A673 (cell line): ENCODE measurements around the gene TCP11. TPM values are rescaled to one million over a fixed set of nuclear protein-coding genes. Genes with fewer than 3 reads are reported as not detected.

ENCODE experiments used
- BruUV-seq: library from RNA; stranded (reverse); fragments of 400-500 nt; replicated peaks from 2 replicates; lab custom pipeline; 2021; lab: Mats Ljungman, UMichigan
- CTCF ChIA-PET: fragments of 300-600 bp; sonication (Branson Sonifier 250); formaldehyde crosslinking; loops from one replicate; lab custom pipeline; 2022; ENCODE audit warnings: antibody characterized with exemption; lab: Charles Lee
- POLR2A ChIA-PET: fragments of 300-600 bp; sonication (Branson Sonifier 250); formaldehyde crosslinking; loops from one replicate; lab custom pipeline; 2022; ENCODE audit warnings: antibody characterized with exemption; ENCODE audit not compliant: low non-redundant PET; lab: Charles Lee
- DNase-seq: peaks from one replicate; pipeline ENCODE4 v3.0.0-alpha.2; 2015; ENCODE audit warnings: low spot score
- H3K27ac ChIP-seq: fragments of 200-600 bp; sonication (generic); 2 replicates; pipeline ENCODE4 v1.5.1; 2016; ENCODE audit warnings: mixed run types, low read depth, mild to moderate bottlenecking, mixed read lengths, antibody characterized with exemption, low read length; ENCODE audit not compliant: poor library complexity, severe bottlenecking
- H3K27me3 ChIP-seq: fragments of 200-600 bp; sonication (generic); replicated peaks from 2 replicates; pipeline ENCODE4 v1.6.1; 2017; ENCODE audit warnings: mixed run types, low read depth, mild to moderate bottlenecking, mixed read lengths, antibody characterized with exemption, low read length; ENCODE audit not compliant: insufficient read depth, poor library complexity
- H3K36me3 ChIP-seq: fragments of 200-600 bp; sonication (generic); 2 replicates; pipeline ENCODE4 v1.6.1; 2016; ENCODE audit warnings: mixed run types, mild to moderate bottlenecking, mixed read lengths, antibody characterized with exemption, low read length; ENCODE audit not compliant: insufficient read depth, poor library complexity, severe bottlenecking
- H3K4me1 ChIP-seq: fragments of 200-600 bp; sonication (generic); 2 replicates; pipeline ENCODE4 v1.6.1; 2017; ENCODE audit warnings: mixed run types, mild to moderate bottlenecking, mixed read lengths, antibody characterized with exemption, low read length; ENCODE audit not compliant: insufficient read depth, poor library complexity, severe bottlenecking
- H3K4me3 ChIP-seq: fragments of 200-600 bp; sonication (generic); 2 replicates; pipeline ENCODE4 v1.5.1; 2016; ENCODE audit warnings: low read depth, mixed run types, mild to moderate bottlenecking, mixed read lengths, low read length; ENCODE audit not compliant: poor library complexity, severe bottlenecking
- H3K9me3 ChIP-seq: fragments of 200-600 bp; sonication (generic); 2 replicates; pipeline ENCODE4 v1.6.1; 2016; ENCODE audit warnings: mixed run types, low read depth, mild to moderate bottlenecking, mixed read lengths, antibody characterized with exemption, low read length; ENCODE audit not compliant: poor library complexity, severe bottlenecking
- CTCF ChIP-seq: fragments of 300-800, 200-600 bp; sonication (generic); conservative IDR thresholded peaks from 2 replicates; pipeline ENCODE4 v1.5.1; 2017; ENCODE audit warnings: low read depth, mild to moderate bottlenecking, antibody characterized with exemption, low read length, moderate library complexity, mixed read lengths
- EZH2 ChIP-seq: fragments of 200-600 bp; sonication (generic); IDR thresholded peaks from 2 replicates; pipeline ENCODE4 v1.6.1; 2017; ENCODE audit warnings: borderline replicate concordance, low read depth, mild to moderate bottlenecking, mixed read lengths, antibody characterized with exemption, low read length; ENCODE audit not compliant: poor library complexity, severe bottlenecking
- intact Hi-C: fragments of 100-400 bp; cut with micrococcal nuclease; formaldehyde crosslinking; loops from one replicate; pipeline ENCODE4 v1.10.0; 2022; ENCODE audit not compliant: unreplicated experiment
- total RNA-seq: library from RNA; stranded (reverse); gene quantifications from 2 replicates; pipeline ENCODE4 v1.2.3, GENCODE V29; 2021

Gene TCP11
- total RNA-seq, 1 experiment from 2014 or later, result not detected

GRCh38 chr6:35174088-35174434, 32.9 kb upstream of the TCP11 start:
- H3K4me1 ChIP-seq, result no peaks in the 10 kb centered on the region
- ChIA-PET CTCF (no interaction called here), POLR2A (no interaction called here)
- BruUV-seq, result no TSS peak
- no peaks in the 10 kb centered on the region for H3K36me3 ChIP-seq
- H3K27ac ChIP-seq, result no peak overlapping the region
- H3K9me3 ChIP-seq, result no peaks in the 10 kb centered on the region
- DNase-seq, result no peak
- intact Hi-C loops, result no loop called here
- TF ChIP-seq EZH2, result no peak
- no peak for TF ChIP-seq CTCF
- no peak overlapping the region for H3K4me3 ChIP-seq
- no peaks in the 10 kb centered on the region for H3K27me3 ChIP-seq

- DNase-seq, result no peak
- TF ChIP-seq EZH2 (no peak), CTCF (no peak)
- ChIA-PET CTCF (interaction anchor here (0.6 kb wide), 1 partner anchor 1624 kb away, joined by 4 read pairs; no protein-coding TSS in a partner anchor), POLR2A (interaction anchor here (0.6 kb wide), 1 partner anchor 1283 kb away, joined by 19 read pairs; no protein-coding TSS in a partner anchor)
- BruUV-seq, result no TSS peak
- Histone ChIP-seq H3K27ac (no peak overlapping the region), H3K4me3 (no peak overlapping the region), H3K4me1 (no peaks in the 10 kb centered on the region), H3K9me3 (no peaks in the 10 kb centered on the region), H3K27me3 (no peaks in the 10 kb centered on the region), H3K36me3 (no peaks in the 10 kb centered on the region)
- intact Hi-C loops, result no loop called here
Measured at GRCh38 chr6:35173427-35174087, 32.4 kb upstream of the TCP11 start.

GRCh38 chr6:35173044-35173426, 31.9 kb upstream of the TCP11 start:
- Histone ChIP-seq H3K27ac (no peak overlapping the region), H3K9me3 (no peaks in the 10 kb centered on the region), H3K4me1 (no peaks in the 10 kb centered on the region), H3K4me3 (no peak overlapping the region), H3K36me3 (no peaks in the 10 kb centered on the region), H3K27me3 (no peaks in the 10 kb centered on the region)
- TF ChIP-seq CTCF, result no peak
- TF ChIP-seq EZH2, result no peak
- intact Hi-C loops, result no loop called here
- no peak for DNase-seq
- ChIA-PET CTCF (interaction anchor here (0.6 kb wide), 1 partner anchor 1624 kb away, joined by 4 read pairs; no protein-coding TSS in a partner anchor), POLR2A (interaction anchor here (0.6 kb wide), 1 partner anchor 1283 kb away, joined by 19 read pairs; no protein-coding TSS in a partner anchor)
- BruUV-seq, result no TSS peak
